HG02759 (cell line): ENCODE data around the gene MCF2L.

Experiments used
- ATAC-seq: cut with Tn5 transposase; IDR thresholded peaks from one replicate; pipeline ENCODE4 v1.9.1; 2021; ENCODE audit warnings: mild to moderate bottlenecking, moderate library complexity; ENCODE audit not compliant: unreplicated experiment

MCF2L gene

GRCh38 chr13:112978561-112979405 is 9.8 kb downstream of the MCF2L start:
- ATAC-seq: no peak

GRCh38 chr13:112979406-112979902 is 10.4 kb downstream of the MCF2L start:
- ATAC-seq: no peak

GRCh38 chr13:112980434-112980833 is 11.4 kb downstream of the MCF2L start:
- no peak for ATAC-seq

- ATAC-seq: no peak
These were observed 12.4 kb downstream of the MCF2L start for GRCh38 chr13:112981451-112981850.

GRCh38 chr13:112982281-112983041 is 13.4 kb downstream of the MCF2L start:
- ATAC-seq: no peak

GRCh38 chr13:112983042-112983305 is 14.0 kb downstream of the MCF2L start:
- no peak for ATAC-seq

- no peak for ATAC-seq
These were observed 14.6 kb downstream of the MCF2L start for GRCh38 chr13:112983428-112984196.

- no peak for ATAC-seq
These were observed 15.5 kb downstream of the MCF2L start for GRCh38 chr13:112984501-112984900.

- no peak for ATAC-seq
These were observed 16.2 kb downstream of the MCF2L start for GRCh38 chr13:112984954-112985802.

- ATAC-seq: no peak
These were observed 16.9 kb downstream of the MCF2L start for GRCh38 chr13:112985803-112986408.

GRCh38 chr13:112986470-112986869 is 17.5 kb downstream of the MCF2L start:
- ATAC-seq: no peak

- ATAC-seq: no peak
These were observed 18.1 kb downstream of the MCF2L start for GRCh38 chr13:112986946-112987681.

- ATAC-seq: no peak
These were observed 18.6 kb downstream of the MCF2L start for GRCh38 chr13:112987682-112988024.

GRCh38 chr13:112990783-112991182 is 21.8 kb downstream of the MCF2L start:
- ATAC-seq: no peak

GRCh38 chr13:112991609-112992008 is 22.6 kb downstream of the MCF2L start:
- no peak for ATAC-seq

GRCh38 chr13:112992931-112993680 is 24.1 kb downstream of the MCF2L start:
- ATAC-seq: no peak

- ATAC-seq: no peak
These were observed 25.2 kb downstream of the MCF2L start for GRCh38 chr13:112994084-112994780.

GRCh38 chr13:112994781-112995355 is 25.9 kb downstream of the MCF2L start:
- no peak for ATAC-seq
